GM08714 (cell line): ENCODE data around the gene RPGRIP1L.

Source experiments
- H3K4me3 ChIP-seq: fragments of 200-500 bp; sonication (Bioruptor generic); 2 replicates; pipeline ENCODE4 v1.5.1; 2014; ENCODE audit warnings: mild to moderate bottlenecking, low read length, inconsistent platforms
- ZNF274 ChIP-seq: IDR thresholded peaks from 2 replicates; pipeline ENCODE4 v1.6.1; 2012; ENCODE audit warnings: mild to moderate bottlenecking, low read depth, low read length

RPGRIP1L gene

GRCh38 chr16:53703590-53704444 lies at the start of gene RPGRIP1L, which contains the start of gene FTO:
TSS of gene RPGRIP1L (minus strand) at chr16:53703859. CDS start at chr16:53700723, 3,136 bp downstream.
TSS of gene FTO (plus strand) at chr16:53704156.
- TF ChIP-seq ZNF274: no peak
- peak within 1 kb of the TSS; percentile 99 for H3K4me3 ChIP-seq

- no peak overlapping the region for H3K4me3 ChIP-seq
- no peak for TF ChIP-seq ZNF274
These were observed 49.8 kb upstream of the RPGRIP1L start for GRCh38 chr16:53753431-53753830.

DNA sequence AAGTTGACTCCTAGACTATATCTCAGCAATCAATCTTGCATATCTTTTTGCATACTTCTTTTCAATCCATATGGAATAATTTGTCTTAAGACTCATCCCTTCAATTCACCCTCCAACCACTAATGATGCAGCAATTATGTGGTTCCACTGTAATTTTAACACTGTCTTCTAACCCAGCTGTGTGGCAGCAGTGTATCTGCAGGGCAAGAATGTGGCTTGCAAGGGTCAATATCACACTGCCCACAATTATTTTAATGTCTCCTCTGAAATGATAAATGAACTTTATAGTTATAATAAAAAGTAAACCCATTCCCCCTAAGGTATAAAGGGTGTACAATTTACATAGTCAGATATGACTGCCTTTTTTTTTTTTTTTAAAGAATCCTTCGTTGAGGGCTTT lies 48.9 kb upstream of the RPGRIP1L start:
- H3K4me3 ChIP-seq: no peak overlapping the region
- TF ChIP-seq ZNF274: no peak

- H3K4me3 ChIP-seq: no peak overlapping the region
- TF ChIP-seq ZNF274: no peak
These were observed 42.2 kb upstream of the RPGRIP1L start for GRCh38 chr16:53745753-53746266.

GRCh38 chr16:53745086-53745485 lies 41.4 kb upstream of the RPGRIP1L start:
- no peak for TF ChIP-seq ZNF274
- no peak overlapping the region for H3K4me3 ChIP-seq

GRCh38 chr16:53744449-53744848 lies 40.8 kb upstream of the RPGRIP1L start:
- no peak for TF ChIP-seq ZNF274
- H3K4me3 ChIP-seq: no peak overlapping the region

DNA sequence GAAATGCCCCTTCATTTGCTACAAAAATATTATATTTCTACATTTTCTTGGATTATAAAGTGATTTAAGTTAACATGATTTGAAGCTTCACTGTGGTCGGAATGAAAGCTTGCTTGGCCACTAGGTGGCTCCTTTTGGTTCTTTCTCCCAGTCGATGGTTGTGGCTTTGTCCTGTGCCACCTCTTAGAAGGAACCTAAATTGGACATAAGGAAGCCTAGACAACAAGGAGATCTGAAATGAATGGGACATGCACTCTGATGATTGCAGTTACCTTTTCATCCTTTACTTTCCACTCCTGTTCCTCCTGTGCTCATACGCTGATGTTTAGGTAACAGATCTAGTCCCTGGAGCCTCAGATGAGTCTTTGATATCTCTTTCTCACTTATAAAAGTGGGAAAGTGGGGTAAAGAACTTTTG lies 39.5 kb upstream of the RPGRIP1L start:
- H3K4me3 ChIP-seq: no peak overlapping the region
- TF ChIP-seq ZNF274: no peak

GRCh38 chr16:53741546-53741945 lies 37.9 kb upstream of the RPGRIP1L start:
- H3K4me3 ChIP-seq: no peak overlapping the region
- TF ChIP-seq ZNF274: no peak

- no peak overlapping the region for H3K4me3 ChIP-seq
- no peak for TF ChIP-seq ZNF274
These were observed 37.4 kb upstream of the RPGRIP1L start for GRCh38 chr16:53740933-53741531.

- no peak overlapping the region for H3K4me3 ChIP-seq
- TF ChIP-seq ZNF274: no peak
These were observed 36.8 kb upstream of the RPGRIP1L start for GRCh38 chr16:53740476-53740875.

- TF ChIP-seq ZNF274: no peak
- no peak overlapping the region for H3K4me3 ChIP-seq
These were observed 33.9 kb upstream of the RPGRIP1L start for GRCh38 chr16:53737552-53737951.

DNA sequence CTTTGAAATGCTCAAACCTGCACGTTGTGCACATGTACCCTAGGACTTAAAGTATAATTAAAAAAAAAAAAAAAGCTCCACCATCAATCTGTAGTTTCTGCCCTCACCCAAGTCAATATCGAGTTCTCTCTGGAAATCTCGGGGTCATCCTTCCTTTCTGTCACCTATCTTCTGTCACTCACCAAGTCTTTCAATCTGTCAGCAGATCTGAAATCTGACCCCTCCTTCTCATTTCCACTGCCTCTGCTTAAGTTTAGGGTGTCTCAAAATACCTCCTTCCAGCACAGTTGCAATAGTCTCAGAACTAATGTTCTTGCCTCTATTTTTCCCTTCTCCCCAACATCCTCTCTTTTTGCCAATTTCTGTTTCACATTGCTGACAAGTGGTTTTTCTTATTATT lies 32.6 kb upstream of the RPGRIP1L start:
- no peak overlapping the region for H3K4me3 ChIP-seq
- TF ChIP-seq ZNF274: no peak

GRCh38 chr16:53734908-53735307 lies 31.2 kb upstream of the RPGRIP1L start:
- H3K4me3 ChIP-seq: no peak overlapping the region
- TF ChIP-seq ZNF274: no peak

GRCh38 chr16:53732296-53732929 lies 28.8 kb upstream of the RPGRIP1L start:
- no peak overlapping the region for H3K4me3 ChIP-seq
- TF ChIP-seq ZNF274: no peak
